Panc1 (cell line): ENCODE results near the gene AKAP1. TPM values are rescaled to one million over a fixed set of nuclear protein-coding genes. Genes with fewer than 3 reads are reported as not detected.

Source experiments
- ATAC-seq: fragments of 200-7000 bp; cut with Tn5 transposase; 2 replicates; pipeline ENCODE4 v1.9.1; 2020; ENCODE audit warnings: mild to moderate bottlenecking, moderate library complexity
- BruUV-seq: library from RNA; stranded (reverse); fragments of 400-500 nt; replicated peaks from 2 replicates; lab custom pipeline; 2021; lab: Mats Ljungman, UMichigan
- CTCF ChIA-PET: fragments of 300-600 bp; sonication (Branson Sonifier 250); formaldehyde crosslinking; loops from one replicate; lab custom pipeline; 2022; ENCODE audit warnings: antibody characterized with exemption; lab: Charles Lee
- POLR2A ChIA-PET: fragments of 300-600 bp; sonication (Branson Sonifier 250); formaldehyde crosslinking; loops from one replicate; lab custom pipeline; 2022; ENCODE audit warnings: antibody characterized with exemption; lab: Charles Lee
- DNase-seq: peaks from one replicate; pipeline ENCODE4 v3.0.0-alpha.2; 2010; ENCODE audit warnings: low read depth, low spot score
- H3K27ac ChIP-seq: 2 replicates; pipeline ENCODE4 v1.5.1; 2011; ENCODE audit warnings: mild to moderate bottlenecking, low read length, inconsistent platforms
- H3K27me3 ChIP-seq: fragments of 200-500 bp; sonication (Bioruptor generic); 2 replicates; pipeline ENCODE4 v1.6.0; 2014; ENCODE audit warnings: low read length, inconsistent platforms; ENCODE audit not compliant: control insufficient read depth, insufficient read depth
- H3K36me3 ChIP-seq: fragments of 200-500 bp; sonication (Bioruptor generic); 2 replicates; pipeline ENCODE4 v1.5.1; 2014; ENCODE audit warnings: inconsistent platforms, mild to moderate bottlenecking, low read length, moderate library complexity; ENCODE audit not compliant: control insufficient read depth, insufficient read depth
- H3K4me1 ChIP-seq: 2 replicates; pipeline ENCODE4 v1.5.1; 2011; ENCODE audit warnings: inconsistent platforms, mild to moderate bottlenecking, low read length, moderate library complexity; ENCODE audit not compliant: control insufficient read depth, insufficient read depth
- H3K4me3 ChIP-seq, 2 experiments: 2 replicates each; pipeline ENCODE4 v1.5.1; 2011 to 2012; ENCODE audit warnings: low read depth in 2 of 2, low read length in 2 of 2, mild to moderate bottlenecking in 2 of 2, inconsistent platforms in 1 of 2, moderate library complexity in 1 of 2
- H3K9me3 ChIP-seq: fragments of 200-500 bp; sonication (Bioruptor generic); 2 replicates; pipeline ENCODE4 v1.5.1; 2014; ENCODE audit warnings: low read depth, mild to moderate bottlenecking, inconsistent platforms, low read length, moderate library complexity; ENCODE audit not compliant: control insufficient read depth, insufficient read depth
- CTCF ChIP-seq: fragments of 450-650 bp; IDR thresholded peaks from 2 replicates; pipeline ENCODE4 v1.5.1; 2017; ENCODE audit warnings: mild to moderate bottlenecking
- POLR2AphosphoS5 ChIP-seq: IDR thresholded peaks from 2 replicates; pipeline ENCODE4 v1.6.1; 2012; ENCODE audit warnings: mild to moderate bottlenecking, low read depth, low read length, moderate library complexity
- SIN3A ChIP-seq: IDR thresholded peaks from 2 replicates; pipeline ENCODE4 v1.6.1; 2012; ENCODE audit warnings: low read depth, mild to moderate bottlenecking, low read length, moderate library complexity, borderline replicate concordance; ENCODE audit not compliant: insufficient read depth
- TCF7L2 ChIP-seq: IDR thresholded peaks from 2 replicates; pipeline ENCODE4 v1.6.1; 2011; ENCODE audit warnings: mild to moderate bottlenecking, low read depth, low read length, inconsistent platforms
- in situ Hi-C: cut with HindIII; loops from 2 replicates; pipeline ENCODE4 v1.10.0; 2016; ENCODE audit warnings: low sequenced_read_pairs, low pct_unique_long_range_greater_than_20kb
- intact Hi-C: fragments of 100-400 bp; cut with micrococcal nuclease; formaldehyde crosslinking; loops from one replicate; pipeline ENCODE4 v1.10.0; 2022; ENCODE audit not compliant: unreplicated experiment
- total RNA-seq: library from RNA; stranded (reverse); gene quantifications from one replicate; pipeline ENCODE4 v1.2.1, GENCODE V29; 2021; ENCODE audit not compliant: unreplicated experiment
- TF ChIP-seq, protein P1 (sequence below), 2 experiments: IDR thresholded peaks; 2 replicates each; pipeline ENCODE4 v1.6.1; 2011 to 2012; ENCODE audit warnings: low read depth in 2 of 2, control low read depth in 1 of 2, low read length in 1 of 2, mild to moderate bottlenecking in 1 of 2, moderate library complexity in 1 of 2; ENCODE audit not compliant: insufficient read depth in 1 of 2

The AKAP1 gene
- total RNA-seq, 1 experiment from 2014 or later = 52.7 TPM

- intact Hi-C loops = no loop called here
- in situ Hi-C loops = no loop called here
- Histone ChIP-seq H3K36me3 (no peaks in the 10 kb centered on the region; the same call in 1 of the 2 replicates), H3K4me3 (peak overlapping the region; percentile 82 to 91), H3K27me3 (no peaks in the 10 kb centered on the region), H3K9me3 (no peaks in the 10 kb centered on the region), H3K4me1 (peaks cover 32% of the 10 kb centered on the region), H3K27ac (peak overlapping the region; percentile 60)
- ChIA-PET CTCF (interaction anchor here (0.6 kb wide), 1 partner anchor 137 kb away, joined by 3 read pairs; no protein-coding TSS in a partner anchor), POLR2A (interaction anchor here (0.6 kb wide), 2 partner anchors 193 to 411 kb away, joined by 3 to 4 read pairs; no protein-coding TSS in a partner anchor)
- DNase-seq (no peak), ATAC-seq (peak; percentile 43)
- BruUV-seq = no TSS peak
- TF ChIP-seq, protein P1, sequence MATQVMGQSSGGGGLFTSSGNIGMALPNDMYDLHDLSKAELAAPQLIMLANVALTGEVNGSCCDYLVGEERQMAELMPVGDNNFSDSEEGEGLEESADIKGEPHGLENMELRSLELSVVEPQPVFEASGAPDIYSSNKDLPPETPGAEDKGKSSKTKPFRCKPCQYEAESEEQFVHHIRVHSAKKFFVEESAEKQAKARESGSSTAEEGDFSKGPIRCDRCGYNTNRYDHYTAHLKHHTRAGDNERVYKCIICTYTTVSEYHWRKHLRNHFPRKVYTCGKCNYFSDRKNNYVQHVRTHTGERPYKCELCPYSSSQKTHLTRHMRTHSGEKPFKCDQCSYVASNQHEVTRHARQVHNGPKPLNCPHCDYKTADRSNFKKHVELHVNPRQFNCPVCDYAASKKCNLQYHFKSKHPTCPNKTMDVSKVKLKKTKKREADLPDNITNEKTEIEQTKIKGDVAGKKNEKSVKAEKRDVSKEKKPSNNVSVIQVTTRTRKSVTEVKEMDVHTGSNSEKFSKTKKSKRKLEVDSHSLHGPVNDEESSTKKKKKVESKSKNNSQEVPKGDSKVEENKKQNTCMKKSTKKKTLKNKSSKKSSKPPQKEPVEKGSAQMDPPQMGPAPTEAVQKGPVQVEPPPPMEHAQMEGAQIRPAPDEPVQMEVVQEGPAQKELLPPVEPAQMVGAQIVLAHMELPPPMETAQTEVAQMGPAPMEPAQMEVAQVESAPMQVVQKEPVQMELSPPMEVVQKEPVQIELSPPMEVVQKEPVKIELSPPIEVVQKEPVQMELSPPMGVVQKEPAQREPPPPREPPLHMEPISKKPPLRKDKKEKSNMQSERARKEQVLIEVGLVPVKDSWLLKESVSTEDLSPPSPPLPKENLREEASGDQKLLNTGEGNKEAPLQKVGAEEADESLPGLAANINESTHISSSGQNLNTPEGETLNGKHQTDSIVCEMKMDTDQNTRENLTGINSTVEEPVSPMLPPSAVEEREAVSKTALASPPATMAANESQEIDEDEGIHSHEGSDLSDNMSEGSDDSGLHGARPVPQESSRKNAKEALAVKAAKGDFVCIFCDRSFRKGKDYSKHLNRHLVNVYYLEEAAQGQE (IDR thresholded peaks at IDR 0.05; ENCODE audit: insufficient read depth in 1 of 2, low read depth in 2 of 2, low read length in 1 of 2) = no peak
- peak; percentile 10; the same call in 1 of the 2 replicates for TF ChIP-seq TCF7L2
These were observed 1.3 kb downstream of the AKAP1 start for GRCh38 chr17:57086069-57086930.

DNA sequence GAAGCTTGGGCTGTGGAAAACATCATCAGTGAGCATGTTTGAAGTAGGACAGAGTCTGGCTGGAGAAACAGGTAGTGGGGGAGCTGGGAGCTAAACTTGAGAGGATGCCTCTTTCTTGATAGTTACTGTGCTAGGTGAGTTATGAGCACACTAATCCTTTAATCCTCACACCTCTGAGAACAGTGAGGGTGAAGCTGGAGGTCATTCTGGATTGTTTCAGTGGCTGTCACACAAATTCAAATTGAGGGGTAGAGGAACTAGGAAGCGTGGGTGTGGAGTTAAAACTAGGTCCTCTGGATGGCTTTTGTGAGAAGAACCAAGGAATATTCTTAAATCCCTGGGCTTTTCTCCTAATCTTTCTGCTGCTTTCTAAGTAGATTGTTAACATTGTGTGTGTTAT lies 3.3 kb downstream of the AKAP1 start:
- Histone ChIP-seq H3K4me1 (peaks cover 36% of the 10 kb centered on the region), H3K27me3 (no peaks in the 10 kb centered on the region), H3K4me3 (no peak overlapping the region), H3K36me3 (no peaks in the 10 kb centered on the region; the same call in 1 of the 2 replicates), H3K9me3 (no peaks in the 10 kb centered on the region), H3K27ac (no peak overlapping the region)
- ChIA-PET CTCF (no interaction called here), POLR2A (no interaction called here)
- no peak for TF ChIP-seq TCF7L2
- TF ChIP-seq POLR2AphosphoS5 = no peak
- TF ChIP-seq CTCF = no peak
- TF ChIP-seq, protein P1 (IDR thresholded peaks at IDR 0.05; ENCODE audit: insufficient read depth in 1 of 2, low read depth in 2 of 2, low read length in 1 of 2) = no peak
- TF ChIP-seq SIN3A = no peak
- BruUV-seq = no TSS peak
- ATAC-seq (no peak), DNase-seq (no peak)
- intact Hi-C loops (no loop called here), in situ Hi-C loops (no loop called here)
